Adrenal gland (tissue), 12 donors: ENCODE results near the gene TMEM132D. TPM values are rescaled to one million over a fixed set of nuclear protein-coding genes. Genes with fewer than 3 reads are reported as not detected.

Source experiments
- DNase-seq, 7 donors: peaks; one replicate each; pipeline ENCODE4 v3.0.0-alpha.2; 2019 to 2020
- H3K27ac ChIP-seq, 5 donors: fragments of 200-600 bp; sonication (generic) in 4 of 5; 1 replicate in 3 of 5; 2 replicates in 2 of 5; pipeline versions ENCODE4 v1.5.1 to v1.8.0; 2016 to 2020; ENCODE audit warnings: mild to moderate bottlenecking in 1 of 5
- H3K27me3 ChIP-seq: fragments of 200-600 bp; 2 replicates; pipeline ENCODE4 v1.8.0; 2021
- H3K36me3 ChIP-seq, 2 donors: fragments of 200-600 bp; replicated peaks in 1 of 2; 1 replicate in 1 of 2; 2 replicates in 1 of 2; pipeline versions ENCODE4 v1.5.1 to v1.8.0; 2018 to 2022
- H3K4me1 ChIP-seq, 2 donors: fragments of 200-600 bp; replicated peaks in 1 of 2; 1 replicate in 1 of 2; 2 replicates in 1 of 2; pipeline versions ENCODE4 v1.5.1 to v1.8.0; 2018 to 2021
- H3K4me3 ChIP-seq, 4 donors: fragments of 200-600 bp; sonication (generic) in 3 of 4; one replicate each; pipeline ENCODE4 v1.5.1; 2016 to 2018
- H3K9me3 ChIP-seq, 3 donors: fragments of 200-600 bp; sonication (generic) in 1 of 3; replicated peaks in 1 of 3; 1 replicate in 2 of 3; 2 replicates in 1 of 3; pipeline versions ENCODE4 v1.5.1 to v1.8.0; 2016 to 2021
- POLR2A ChIP-seq, 2 donors: fragments of 450-650 bp; IDR thresholded peaks; one replicate each; pipeline ENCODE4 v1.6.1; 2017; ENCODE audit warnings: antibody characterized with exemption in 2 of 2, mild to moderate bottlenecking in 2 of 2, moderate library complexity in 1 of 2
- WGBS, 4 donors: extraction: QIAGEN DNeasy Blood & Tissue Kit in 2 of 4; methylation state at CpG; one replicate each; pipeline versions ENCODE4 v1.1.5 to v1.1.7; 2013 to 2017; 5-methylcytosine and 5-hydroxymethylcytosine counted together
- intact Hi-C, 2 donors: fragments of 100-400 bp; cut with DNase I; formaldehyde crosslinking; loops; one replicate each; pipeline versions ENCODE4 v1.14.1 to v1.15.0; 2022 to 2023
- polyA plus RNA-seq, 3 donors: library from polyadenylated mRNA; stranded (reverse); fragments of 200-250 nt in 2 of 3; fragments of 350-450 nt in 1 of 3; fragmentation: Illumina TruSeq in 1 of 3; extraction: RNeasy Lipid Tissue Mini Kit (QIAGEN cat#74804) in 1 of 3; gene quantifications; one replicate each; pipeline ENCODE4 v1.2.3, GENCODE V29; 2013 to 2014
- total RNA-seq, 9 donors: library from RNA; depleted of rRNA in 4 of 9; stranded (reverse); fragments of >200 nt in 4 of 9; fragments of 120-200 nt in 1 of 9; fragmentation: NEBNext Ultra II Directional in 1 of 9; extraction: Animal tissue kit (Norgen Biotek cat#: 25700) in 1 of 9; gene quantifications; one replicate each; pipeline versions ENCODE4 v1.1.0 to v1.2.4, GENCODE V29; 2013 to 2023
- TF ChIP-seq, protein P1 (sequence below), 6 experiments: fragments of 450-650 bp in 4 of 6; fragments of 200-600 bp in 2 of 6; sonication (generic) in 1 of 6; IDR thresholded peaks; 1 replicate in 5 of 6; 2 replicates in 1 of 6; pipeline versions ENCODE4 v1.5.1 to v1.8.0; 2016 to 2021; ENCODE audit warnings: antibody characterized with exemption in 6 of 6, mild to moderate bottlenecking in 2 of 6, moderate library complexity in 1 of 6
- donor health status: healthy with polysubstance abuse.
- donor health status: Bipolar disorder and iron deficiency.
- donor health status: DM: yes; HTN: yes; CAD: no.
- donor health status: DM: no; HTN: no; CAD: no.
- donor health status: DM: no; HTN: no; CAD: no.
- donor health status: DM: yes; HTN: yes; CAD: no.

TMEM132D gene
- total and polyA plus RNA-seq, 12 donors = 0.03 to 0.83 (median 0.35) TPM; not detected in 8

GRCh38 chr12:129064209-129064855 is 839.5 kb downstream of the TMEM132D start:
- Histone ChIP-seq H3K27ac (no peak overlapping the region), H3K9me3 (no peaks in the 10 kb centered on the region), H3K4me1 (no peaks in the 10 kb centered on the region), H3K27me3 (no peaks in the 10 kb centered on the region), H3K36me3 (no peaks in the 10 kb centered on the region), H3K4me3 (no peak overlapping the region)
- WGBS, 4 donors = 48 to 57% (median 49%) methylated on average over 7 to 14 of the region's 14 CpGs
- peak in 1 of 7 donors; percentile 68 for DNase-seq
- intact Hi-C loops = no loop called here
- TF ChIP-seq, protein P1, sequence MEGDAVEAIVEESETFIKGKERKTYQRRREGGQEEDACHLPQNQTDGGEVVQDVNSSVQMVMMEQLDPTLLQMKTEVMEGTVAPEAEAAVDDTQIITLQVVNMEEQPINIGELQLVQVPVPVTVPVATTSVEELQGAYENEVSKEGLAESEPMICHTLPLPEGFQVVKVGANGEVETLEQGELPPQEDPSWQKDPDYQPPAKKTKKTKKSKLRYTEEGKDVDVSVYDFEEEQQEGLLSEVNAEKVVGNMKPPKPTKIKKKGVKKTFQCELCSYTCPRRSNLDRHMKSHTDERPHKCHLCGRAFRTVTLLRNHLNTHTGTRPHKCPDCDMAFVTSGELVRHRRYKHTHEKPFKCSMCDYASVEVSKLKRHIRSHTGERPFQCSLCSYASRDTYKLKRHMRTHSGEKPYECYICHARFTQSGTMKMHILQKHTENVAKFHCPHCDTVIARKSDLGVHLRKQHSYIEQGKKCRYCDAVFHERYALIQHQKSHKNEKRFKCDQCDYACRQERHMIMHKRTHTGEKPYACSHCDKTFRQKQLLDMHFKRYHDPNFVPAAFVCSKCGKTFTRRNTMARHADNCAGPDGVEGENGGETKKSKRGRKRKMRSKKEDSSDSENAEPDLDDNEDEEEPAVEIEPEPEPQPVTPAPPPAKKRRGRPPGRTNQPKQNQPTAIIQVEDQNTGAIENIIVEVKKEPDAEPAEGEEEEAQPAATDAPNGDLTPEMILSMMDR (IDR thresholded peaks at IDR 0.05) = no peak
- no peak for TF ChIP-seq POLR2A (IDR thresholded peaks at IDR 0.05)

DNA sequence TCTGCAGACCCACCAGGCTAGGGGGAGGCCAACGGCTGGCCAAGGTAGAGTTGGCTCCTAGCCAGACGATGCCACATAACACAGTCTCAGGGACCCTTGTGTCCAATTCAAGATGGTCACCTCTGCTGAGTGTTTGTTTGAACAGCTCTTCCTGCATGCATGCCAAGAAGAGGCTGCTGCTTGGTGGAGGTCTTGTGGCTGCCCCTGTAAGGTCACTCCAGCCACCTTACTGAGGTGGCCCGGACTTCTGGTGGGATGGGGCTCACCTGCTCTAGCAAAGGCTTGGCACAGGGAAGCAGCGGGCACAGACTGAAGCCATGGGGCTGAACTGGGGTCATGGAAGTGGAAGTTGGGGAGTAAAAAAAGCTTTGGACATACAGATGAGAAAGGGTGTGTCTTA is 840.2 kb downstream of the TMEM132D start:
- intact Hi-C loops = no loop called here
- no peaks in the 10 kb centered on the region for H3K9me3 ChIP-seq
- WGBS, 4 donors = 63 to 74% (median 69%) methylated on average over 3 to 4 of the region's 4 CpGs
- H3K27me3 ChIP-seq = no peaks in the 10 kb centered on the region
- H3K4me3 ChIP-seq = no peak overlapping the region
- H3K4me1 ChIP-seq = no peaks in the 10 kb centered on the region
- no peaks in the 10 kb centered on the region for H3K36me3 ChIP-seq
- no peak overlapping the region for H3K27ac ChIP-seq
- DNase-seq = no peak
- TF ChIP-seq, protein P1 (IDR thresholded peaks at IDR 0.05) = no peak
- TF ChIP-seq POLR2A (IDR thresholded peaks at IDR 0.05) = no peak

DNA sequence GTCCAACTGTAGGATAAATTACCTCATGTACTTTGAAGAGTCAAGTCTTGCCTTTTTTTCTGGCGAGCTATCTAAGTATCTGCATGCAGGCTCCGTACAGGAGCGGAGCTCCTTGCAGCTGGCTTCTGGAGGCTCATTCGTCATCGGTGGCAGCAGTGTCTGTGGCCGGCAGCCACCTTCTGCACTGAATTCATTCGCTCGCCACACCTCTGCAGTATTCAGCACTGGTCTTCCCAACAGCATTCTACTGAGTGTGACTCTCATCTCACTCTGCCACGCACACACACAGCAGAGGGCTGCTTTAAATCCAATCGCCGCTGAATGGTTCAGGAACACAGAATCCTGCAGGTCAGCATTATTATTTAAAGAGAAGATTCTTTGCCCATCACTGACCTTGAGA is 850.6 kb downstream of the TMEM132D start:
- no peaks in the 10 kb centered on the region for H3K9me3 ChIP-seq
- H3K36me3 ChIP-seq = no peaks in the 10 kb centered on the region
- no peaks in the 10 kb centered on the region for H3K27me3 ChIP-seq
- intact Hi-C loops = no loop called here
- no peak for DNase-seq
- H3K4me3 ChIP-seq = no peak overlapping the region
- H3K27ac ChIP-seq = no peak overlapping the region
- no peaks in the 10 kb centered on the region for H3K4me1 ChIP-seq
- TF ChIP-seq POLR2A (IDR thresholded peaks at IDR 0.05) = no peak
- TF ChIP-seq, protein P1 (IDR thresholded peaks at IDR 0.05) = no peak
- 55 to 70% (median 63%) methylated on average over 11 of the region's 11 CpGs for WGBS, 4 donors

- Histone ChIP-seq H3K9me3 (no peaks in the 10 kb centered on the region), H3K36me3 (no peaks in the 10 kb centered on the region), H3K27me3 (no peaks in the 10 kb centered on the region), H3K4me3 (no peak overlapping the region), H3K27ac (no peak overlapping the region), H3K4me1 (no peaks in the 10 kb centered on the region)
- no peak for DNase-seq
- intact Hi-C loops = no loop called here
- no peak for TF ChIP-seq POLR2A (IDR thresholded peaks at IDR 0.05)
- TF ChIP-seq, protein P1 (IDR thresholded peaks at IDR 0.05) = no peak
Measured at GRCh38 chr12:129052373-129052772, 851.5 kb downstream of the TMEM132D start.
